ENCODE data around the gene TEX54.
"Not testable (repeated sequence)": the region's sequence is repeated elsewhere in the genome, so short reads cannot be mapped to it uniquely, and the experiment has no call there.

Gene TEX54

DNA sequence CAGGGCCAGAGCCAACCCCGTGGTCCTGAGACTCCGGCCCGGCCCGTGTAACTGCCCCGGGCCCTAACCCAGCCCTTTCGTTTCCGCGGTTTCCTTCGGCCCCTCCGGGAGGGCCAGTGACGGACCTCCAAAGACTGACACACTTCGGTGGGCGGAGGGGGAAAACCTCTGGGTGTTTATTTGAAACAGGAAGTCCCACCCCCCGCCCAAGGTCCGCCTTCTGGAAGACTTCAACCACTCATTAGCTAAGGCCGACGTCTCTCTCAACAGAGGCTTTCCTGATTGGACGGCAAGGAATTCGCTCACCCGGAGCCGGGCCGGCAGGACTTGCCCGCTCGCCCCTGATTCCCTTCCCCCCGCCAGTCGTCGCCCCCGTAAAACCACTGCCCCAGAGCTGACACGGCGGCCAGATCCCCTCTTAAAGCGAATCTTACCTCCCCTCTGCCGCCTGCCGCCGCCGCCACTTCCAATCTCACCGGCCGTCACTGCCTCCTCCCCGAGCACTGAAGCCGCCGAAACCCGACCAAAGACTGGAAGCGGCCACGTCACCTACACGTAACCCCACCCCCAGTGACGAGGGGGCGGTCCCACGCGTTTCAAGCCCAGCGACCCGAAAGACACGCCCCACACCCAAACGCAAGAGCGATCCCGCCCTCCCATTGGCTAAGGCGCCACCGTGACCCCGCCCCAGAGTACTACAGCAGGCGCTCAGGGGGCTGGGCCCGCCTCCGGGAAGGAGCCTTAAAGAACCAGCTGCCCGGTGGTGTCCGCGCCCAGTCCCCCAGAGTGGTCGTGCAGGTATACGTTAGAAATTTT is 913 bp downstream of the TEX54 start, which contains the start of gene STX5:
TSS of gene STX5 (minus strand) at position 532 of the 816 bp plus-strand sequence. CDS start 808 bp downstream, outside the sequence.
- peak; percentile 100 for DNase-seq (ENCODE audit: low spot score)

DNA sequence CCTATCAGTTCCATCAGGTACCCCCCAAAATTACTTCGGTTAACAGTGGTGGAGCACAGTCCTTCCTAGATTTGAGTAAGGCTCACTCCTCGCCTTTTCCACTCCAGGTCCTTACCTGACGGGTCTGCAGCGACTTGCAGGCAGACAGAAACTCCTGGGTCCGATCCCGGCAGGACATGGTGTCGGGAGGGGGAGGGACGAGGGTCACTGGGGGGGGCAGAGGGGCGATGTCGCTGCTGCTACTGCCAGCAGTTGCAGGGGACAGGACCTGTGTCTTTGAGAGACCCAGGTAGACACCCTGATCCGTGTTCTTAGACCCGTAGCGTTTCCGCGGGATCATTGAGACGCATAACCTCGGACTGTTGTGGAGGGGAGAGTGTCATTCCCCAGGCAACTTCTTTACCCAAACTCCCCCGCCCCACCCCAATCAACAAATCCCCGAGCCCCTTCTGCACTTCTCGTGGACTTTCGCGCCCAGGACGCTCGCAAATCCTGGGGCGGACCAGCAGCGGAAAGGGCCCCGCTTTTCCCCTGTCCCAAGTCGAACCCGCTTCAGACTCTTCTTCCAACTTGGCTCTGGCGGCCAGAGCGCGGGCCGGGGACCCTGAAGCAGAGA is 1.6 kb downstream of the TEX54 start:
- peak; percentile 25 for DNase-seq (ENCODE audit: low spot score)

DNA sequence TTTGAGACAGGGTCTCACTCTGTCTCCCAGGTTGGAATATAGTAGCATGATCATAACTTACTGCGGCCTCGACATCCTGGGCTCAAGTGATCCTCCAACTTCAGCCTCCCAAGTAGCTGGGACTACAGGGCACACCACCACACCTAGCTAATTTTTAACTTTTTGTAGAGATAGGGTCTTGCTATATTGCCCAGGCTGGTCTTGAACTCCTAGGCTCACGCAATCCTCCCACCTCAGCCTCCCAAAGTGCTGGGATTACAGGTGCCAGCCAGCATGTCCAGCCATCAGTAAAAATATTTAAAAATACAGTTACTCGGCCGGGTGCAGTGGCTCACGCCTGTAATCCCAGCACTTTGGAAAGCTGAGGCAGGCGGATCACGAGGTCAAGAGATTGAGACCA is 4.5 kb downstream of the TEX54 start:
- DNase-seq (ENCODE audit: low spot score): not testable (repeated sequence)

DNA sequence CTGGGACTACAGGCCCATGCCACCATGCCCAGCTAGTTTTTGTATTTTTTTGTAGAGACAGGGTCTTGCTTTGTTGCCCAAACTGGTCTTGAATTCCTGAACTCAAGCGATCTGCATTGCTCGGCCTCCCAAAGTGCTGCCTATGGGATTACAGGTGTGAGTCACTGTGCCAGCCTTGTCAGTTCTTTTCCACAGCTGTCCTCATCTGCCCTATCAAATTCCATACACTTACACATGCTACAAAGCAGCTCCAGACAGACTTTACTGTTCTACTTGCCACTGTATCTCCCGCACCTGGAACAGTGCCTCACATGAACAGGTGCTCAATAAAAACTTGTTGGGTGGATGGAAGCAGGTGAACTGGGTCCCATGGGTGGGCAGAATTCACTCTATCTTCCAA is 9.0 kb downstream of the TEX54 start:
- no peak for DNase-seq (ENCODE audit: low spot score)

DNA sequence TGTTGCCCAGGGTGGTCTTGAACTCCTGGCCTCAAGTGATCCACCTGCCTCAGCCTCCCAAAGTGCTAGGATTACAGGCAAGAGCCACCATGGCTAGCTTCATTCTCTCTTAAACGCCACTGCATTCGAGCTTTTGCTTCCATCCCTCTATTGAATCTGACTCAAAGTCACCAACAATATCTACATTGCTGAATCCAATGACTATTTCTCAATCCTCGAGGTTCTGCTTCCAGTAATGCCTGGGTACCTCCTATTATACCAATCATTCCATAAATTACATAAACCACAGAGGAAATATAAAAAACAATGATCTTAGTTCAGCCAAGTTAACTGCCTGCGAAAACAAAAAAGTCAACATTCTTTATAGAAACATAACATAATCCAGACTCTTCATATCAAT is 15.5 kb downstream of the TEX54 start:
- DNase-seq (ENCODE audit: low spot score): no peak

DNA sequence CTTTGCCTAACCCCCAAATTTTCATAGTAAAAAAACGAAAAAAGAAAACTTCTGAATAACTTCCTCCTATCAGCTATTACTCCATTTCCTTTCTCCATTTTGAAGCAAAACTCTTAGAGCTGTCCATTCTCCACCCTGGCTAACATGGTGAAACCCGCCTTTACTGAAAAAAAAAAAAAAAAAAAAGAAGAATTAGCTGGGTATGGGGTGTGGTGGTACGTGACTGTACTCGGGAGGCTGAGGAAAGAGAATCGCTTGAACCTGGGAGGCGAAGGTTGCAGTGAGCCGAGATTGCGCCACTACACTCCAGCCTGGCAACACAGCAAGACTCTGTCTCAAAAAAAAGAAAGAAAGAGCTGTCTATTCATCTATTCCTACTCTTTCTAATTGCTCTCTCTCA is 16.1 kb downstream of the TEX54 start:
- no peak for DNase-seq (ENCODE audit: low spot score)

DNA sequence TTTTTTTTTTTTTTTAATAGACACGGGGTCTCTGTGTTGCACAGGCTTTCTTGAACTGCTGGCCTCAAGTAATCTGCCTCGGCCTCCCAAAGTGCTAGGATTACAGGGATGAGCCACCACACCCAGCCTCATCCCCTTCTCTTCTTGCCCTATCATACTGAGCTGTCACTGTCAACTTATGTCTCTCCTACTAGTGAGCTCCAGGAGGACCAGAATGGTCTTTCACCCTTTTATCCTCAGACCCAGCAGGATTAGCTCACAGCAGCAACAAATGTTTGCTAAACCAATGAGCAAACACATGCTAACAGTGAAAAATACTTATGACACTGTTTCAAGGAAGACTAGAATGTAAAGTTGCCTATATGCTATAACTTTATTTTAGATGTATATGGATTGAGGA is 21.0 kb downstream of the TEX54 start:
- DNase-seq (ENCODE audit: low spot score): no peak

DNA sequence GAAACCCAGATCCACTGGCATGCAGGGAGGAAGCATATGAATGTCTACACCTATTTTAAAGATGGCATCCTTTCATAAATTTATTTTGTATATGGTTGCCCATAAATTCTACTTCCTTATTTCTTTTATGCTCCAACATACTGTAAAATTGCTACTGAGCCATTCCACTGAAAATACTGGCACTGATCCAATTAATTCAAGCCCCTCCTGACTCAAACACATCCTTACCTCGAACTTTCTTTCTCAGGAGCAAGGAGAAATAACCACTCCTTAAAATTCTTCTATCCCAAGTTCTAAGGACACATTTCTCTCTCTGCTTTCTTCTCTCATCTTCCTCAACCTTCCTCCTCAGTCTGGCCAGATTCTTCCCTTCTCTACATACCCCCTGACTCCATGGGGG is 21.9 kb downstream of the TEX54 start:
- DNase-seq (ENCODE audit: low spot score): no peak

DNA sequence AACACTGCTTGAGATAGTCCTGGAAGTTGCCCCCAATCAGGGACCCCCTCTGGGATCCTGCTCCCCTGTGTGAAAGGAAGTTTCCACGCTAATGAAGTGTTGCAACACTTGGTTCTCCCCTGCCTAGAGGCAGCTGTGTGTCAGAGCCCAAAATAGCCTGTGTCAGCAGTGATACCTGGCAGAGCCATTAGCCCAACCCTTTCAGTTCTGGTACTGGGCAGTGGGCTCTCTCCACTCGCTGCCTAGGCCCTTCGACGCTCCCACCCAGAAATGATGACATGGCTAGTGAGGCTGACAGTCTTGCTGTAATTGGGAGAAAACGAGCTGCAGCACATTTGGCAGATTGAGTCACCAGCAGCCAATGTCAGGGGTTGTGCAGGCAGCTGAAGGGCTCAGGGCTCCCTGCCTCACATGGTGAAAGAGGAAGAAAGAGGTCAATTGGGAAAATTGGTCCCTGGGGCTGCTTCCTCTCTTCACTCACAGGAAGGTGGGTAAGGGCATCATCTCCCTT is 26.0 kb downstream of the TEX54 start:
- no peak for DNase-seq (ENCODE audit: low spot score)

DNA sequence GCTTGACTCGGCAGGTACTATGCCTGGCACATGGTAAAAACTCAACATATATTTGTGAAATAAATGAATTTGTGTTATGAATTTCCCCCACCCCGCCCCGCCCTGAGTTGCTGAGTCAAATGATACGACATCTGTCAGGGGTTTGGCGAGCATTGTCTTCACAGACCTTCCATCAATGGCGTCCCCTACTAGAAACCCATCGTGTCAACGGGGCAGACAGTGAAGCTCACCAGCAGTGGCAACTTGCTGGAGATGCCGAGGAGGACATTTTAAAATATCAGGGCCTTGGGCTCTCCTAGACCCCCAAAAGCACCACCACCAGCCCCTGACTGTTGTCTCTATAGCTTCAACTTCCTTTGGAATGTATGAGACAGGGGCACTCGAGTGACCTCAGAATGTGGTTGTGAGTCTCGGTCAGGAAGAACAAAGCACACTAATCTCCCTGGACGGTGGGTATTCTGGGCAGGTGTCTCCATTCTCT is 26.6 kb downstream of the TEX54 start:
- DNase-seq (ENCODE audit: low spot score): no peak

DNA sequence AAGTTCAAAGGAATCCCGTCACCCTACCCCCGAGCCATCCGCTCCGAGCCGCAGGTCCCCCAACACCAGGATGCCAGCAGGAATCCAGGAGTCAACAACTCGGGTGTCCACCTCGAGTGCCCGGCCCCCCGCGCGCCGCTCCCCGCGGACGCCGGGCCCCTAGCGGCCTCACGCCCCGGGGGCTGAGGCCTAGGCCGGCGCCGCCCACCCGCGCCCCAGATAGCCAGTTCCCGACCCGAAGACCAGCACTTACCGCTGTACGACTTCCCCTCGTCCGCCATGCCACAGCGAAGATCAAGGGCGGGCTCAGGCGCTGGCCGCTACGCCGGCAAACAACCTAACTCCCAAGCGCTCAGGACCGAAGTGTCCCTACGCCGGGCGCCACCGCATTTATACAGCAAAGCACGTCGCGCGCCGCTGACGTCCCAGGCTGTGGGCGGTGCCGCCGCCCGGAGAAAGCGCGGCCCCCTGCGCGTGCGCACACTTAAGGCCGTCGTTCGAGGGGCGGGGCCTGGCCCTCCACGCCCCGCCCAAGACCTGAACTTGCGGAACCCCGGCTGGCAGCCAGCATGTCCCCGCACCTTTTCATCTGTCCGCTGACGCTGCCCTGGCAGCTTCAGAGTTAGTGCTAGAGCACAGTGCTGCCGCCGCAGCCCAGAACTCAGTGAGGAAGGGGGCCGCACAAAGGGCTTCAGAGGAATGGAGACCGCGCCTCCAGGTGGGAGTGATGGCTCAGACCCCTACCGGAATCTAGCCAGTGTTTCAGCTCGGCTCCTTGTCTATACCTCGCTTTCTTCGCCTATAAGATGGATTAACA is 27.4 kb downstream of the TEX54 start, which contains the start of gene NXF1:
TSS of gene NXF1 (minus strand) at position 365 of the 817 bp plus-strand sequence. CDS start at position 281, 84 bp downstream.
- peak; percentile 99 for DNase-seq (ENCODE audit: low spot score)

DNA sequence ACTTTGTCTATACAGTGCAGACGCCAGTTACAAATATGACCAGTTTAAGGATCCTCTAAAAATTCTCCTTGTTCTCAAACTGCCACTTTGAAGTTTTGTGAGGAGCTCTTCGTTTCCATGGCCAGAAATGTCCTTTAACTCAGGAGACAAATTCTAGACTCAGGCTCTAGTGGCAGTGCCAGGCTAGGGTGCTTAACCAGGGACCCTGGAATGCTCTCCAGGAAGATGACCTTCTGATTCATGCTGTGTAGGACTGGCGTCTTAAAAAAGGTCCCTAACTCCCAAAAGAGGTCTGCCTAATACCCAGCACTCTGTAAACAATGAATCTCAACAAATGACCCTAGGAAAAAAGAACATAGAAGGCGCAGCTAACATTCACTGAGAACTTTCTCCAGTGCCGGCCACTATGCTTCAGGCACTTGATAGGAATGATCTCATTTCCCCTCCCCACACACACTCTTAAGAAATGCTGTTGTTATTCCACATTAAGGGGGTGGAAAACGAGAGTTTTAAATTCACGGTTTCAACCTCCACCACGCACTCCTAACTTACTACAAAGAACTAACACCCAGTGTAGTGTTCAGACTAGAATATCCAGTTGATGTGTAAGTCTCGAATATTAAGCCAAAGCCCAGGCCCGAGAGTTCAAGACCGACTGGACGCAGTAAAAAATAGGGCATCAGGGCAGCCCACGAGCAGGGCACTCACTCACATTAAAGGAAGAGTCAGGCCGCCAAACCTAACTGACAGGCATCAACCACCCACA is 28.1 kb downstream of the TEX54 start:
- no peak for DNase-seq (ENCODE audit: low spot score)

DNA sequence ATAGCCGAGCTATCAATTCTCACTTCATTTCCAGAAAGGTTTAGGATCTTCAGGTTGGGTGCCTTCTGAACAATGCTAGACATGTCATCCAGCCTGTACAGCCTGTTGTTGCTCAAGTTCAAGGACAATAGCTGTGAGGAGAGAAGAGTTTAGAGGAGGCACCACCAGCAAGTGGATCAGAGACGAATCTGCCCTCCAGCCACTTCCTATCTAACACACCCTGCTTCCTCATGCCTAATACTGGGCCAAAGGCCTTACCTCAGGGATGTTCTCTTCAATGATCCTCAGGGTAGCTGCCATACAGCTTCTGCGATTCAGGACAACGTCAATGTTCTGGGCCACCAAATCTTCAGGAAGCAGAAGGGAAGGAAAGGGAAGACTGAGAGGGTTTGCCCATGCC is 31.6 kb downstream of the TEX54 start:
- no peak for DNase-seq (ENCODE audit: low spot score)

DNA sequence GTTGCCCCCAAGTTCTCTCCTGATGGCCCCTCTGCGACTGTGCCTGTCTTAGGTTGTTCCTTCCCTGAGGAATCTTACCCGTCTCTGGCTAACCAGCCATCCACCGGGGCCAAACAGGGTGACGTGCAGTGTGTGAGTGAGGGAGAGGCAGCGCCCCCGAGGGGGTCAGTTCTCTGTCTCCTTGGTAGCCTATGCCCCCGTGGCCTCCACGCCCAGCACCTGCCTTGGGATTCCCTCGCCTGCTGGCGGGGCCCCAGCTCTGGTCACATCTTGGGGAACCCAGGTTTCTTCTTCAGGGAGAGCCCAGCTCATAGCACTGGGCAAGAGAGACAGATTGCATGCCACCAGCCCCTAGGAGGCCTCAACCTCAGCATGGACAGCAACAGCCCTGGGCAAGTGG is 33.2 kb downstream of the TEX54 start:
- DNase-seq (ENCODE audit: low spot score): no peak

DNA sequence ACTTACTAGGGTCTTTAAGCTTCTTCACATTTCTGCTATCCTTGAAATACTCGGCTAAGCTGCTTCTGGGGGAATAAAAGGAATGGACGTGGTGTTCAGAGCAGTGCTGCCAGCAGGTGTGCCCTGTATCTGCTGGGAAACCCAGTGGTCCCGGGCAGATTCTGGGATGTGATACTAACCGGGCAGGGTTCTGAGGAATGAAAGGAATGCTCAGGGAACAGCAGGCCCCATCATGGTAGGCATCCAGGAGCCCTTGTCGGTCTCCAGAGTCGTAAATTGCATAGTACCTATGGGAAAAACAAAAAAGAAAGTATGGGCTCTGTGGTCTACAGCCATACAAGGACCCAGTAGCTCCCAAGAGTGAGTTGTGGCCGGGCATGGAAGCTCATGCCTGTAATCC is 36.4 kb downstream of the TEX54 start:
- DNase-seq (ENCODE audit: low spot score): no peak

DNA sequence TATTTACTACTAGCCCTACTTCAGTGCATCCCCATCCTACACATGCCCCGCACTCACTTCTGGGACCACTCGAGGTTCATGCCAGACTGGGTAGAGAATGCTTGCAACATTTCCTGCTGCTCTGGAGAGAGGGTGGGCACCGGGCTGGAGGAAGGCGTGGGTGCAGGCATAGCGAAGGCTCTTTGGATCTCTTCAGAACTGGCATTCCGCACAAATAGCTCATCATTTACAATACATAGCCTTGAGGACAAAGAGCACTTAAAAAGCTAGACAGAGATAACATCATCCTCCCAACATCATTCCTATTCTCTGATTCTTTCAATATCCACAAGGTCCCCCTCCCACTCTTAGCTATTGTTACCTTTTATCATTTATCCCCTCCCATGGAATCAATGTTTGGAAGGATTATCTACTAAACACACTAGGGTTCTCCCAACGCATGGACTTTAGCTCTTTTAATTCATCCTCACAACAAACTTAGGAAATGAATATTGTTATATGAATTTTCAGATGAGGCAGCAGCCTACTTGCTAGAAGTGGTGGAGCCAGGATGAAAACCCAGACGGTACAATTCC is 38.4 kb downstream of the TEX54 start:
- DNase-seq (ENCODE audit: low spot score): peak; percentile 3

DNA sequence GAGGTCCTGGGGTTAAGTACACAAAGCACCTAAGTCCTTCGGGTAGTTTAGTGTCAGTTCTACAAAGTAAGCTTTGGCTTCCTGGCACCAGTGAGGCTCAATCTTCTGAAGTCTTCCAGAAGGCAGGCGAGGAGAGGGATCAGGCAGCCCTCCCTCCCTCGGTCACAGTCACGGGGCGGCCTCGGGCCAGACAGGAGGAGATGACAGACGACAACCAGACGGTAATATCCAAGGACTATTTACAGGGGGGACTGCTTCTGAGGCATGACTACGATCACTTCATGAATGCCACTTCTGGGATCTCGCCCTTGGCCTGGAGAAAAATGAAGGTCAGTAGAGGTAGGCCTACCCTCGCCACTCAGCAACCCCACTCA is 40.5 kb downstream of the TEX54 start:
- DNase-seq (ENCODE audit: low spot score): no peak

DNA sequence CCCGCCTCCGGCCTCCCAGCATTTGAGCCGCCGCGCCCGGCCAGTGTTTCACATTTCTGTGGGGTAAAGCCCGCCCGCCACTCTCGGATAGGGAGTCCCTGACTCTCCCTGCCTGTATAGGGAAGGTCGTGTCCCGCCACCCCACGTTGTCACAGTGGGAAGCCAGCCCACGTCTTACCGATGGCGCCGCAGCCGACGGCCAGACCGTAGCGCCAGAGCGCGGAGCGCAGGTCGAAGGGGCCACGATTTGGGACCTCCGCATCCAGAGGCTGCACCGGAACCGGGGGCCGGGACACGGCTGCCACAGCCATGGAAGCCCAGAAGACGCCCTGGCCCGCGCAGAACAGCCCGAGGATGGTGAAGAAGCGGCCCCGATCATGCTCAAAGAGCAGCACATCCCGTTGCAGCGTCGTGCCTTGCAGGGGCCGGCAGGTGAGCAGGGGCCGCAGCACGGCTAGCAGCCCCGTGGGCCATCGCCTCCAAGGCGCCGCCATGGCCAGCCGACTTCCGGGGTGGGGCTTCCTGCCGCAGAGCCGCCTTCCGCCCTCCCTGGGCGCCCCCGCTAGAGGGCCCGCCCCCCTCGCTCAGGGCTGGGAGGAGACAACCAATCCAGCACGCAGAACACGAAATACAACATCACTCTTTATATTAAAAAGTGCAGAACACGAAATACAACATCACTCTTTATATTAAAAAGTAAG is 41.0 kb downstream of the TEX54 start, which contains the start of gene TMEM223:
TSS of gene TMEM223 (minus strand) at position 506 of the 701 bp plus-strand sequence. CDS start at position 494, 12 bp downstream.
- peak; percentile 86 for DNase-seq (ENCODE audit: low spot score)

DNA sequence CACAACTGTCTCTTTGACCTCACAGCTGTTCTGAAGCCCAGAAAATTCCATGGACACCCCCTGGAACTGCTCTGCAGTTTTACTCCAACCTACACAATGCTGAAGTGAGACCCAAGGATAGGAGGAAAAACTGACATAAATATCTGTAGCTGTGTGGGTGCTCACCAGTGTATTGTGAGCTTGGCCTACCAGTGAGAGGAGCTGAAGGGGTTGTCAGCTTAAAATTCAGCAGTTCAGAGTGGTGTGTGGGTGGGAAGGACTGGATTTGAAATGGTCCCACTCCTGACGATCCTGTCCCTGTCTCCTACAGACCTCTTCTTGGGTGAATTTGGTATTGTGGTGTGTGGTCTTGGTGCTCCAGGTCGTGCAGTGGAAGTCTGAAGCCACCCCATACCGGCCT is 43.1 kb downstream of the TEX54 start:
- DNase-seq (ENCODE audit: low spot score): no peak

DNA sequence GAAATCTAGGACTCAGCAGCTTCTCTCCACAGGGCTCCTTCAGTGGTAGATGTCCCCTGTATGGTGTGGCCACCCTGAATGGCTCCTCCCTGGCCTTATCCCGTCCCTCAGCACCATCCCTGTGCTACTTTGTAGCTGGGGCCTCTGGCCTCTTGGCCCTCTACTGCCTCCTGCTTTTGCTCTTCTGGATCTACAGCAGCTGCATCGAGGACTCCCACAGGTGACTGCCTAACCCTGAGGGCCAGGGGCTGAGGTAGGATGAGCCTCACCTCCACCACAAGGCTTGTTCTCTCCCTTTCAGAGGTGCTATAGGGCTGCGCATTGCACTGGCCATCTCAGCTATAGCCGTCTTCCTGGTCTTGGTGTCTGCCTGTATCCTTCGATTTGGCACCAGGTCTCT is 43.6 kb downstream of the TEX54 start:
- no peak for DNase-seq (ENCODE audit: low spot score)

Data from hematopoietic multipotent progenitor cell treated with erythropoietin and hydrocortisone succinate and interleukin-3 and kit ligand, for 17 days (in vitro differentiated cells).